ENCODE measurements around the gene SPAG16. TPM values are rescaled to one million over a fixed set of nuclear protein-coding genes. Genes with fewer than 3 reads are reported as not detected.

Gene SPAG16
- total RNA-seq, 4 donors from 2014 or later = 14.1 to 43.1 (median 30.2) TPM

DNA sequence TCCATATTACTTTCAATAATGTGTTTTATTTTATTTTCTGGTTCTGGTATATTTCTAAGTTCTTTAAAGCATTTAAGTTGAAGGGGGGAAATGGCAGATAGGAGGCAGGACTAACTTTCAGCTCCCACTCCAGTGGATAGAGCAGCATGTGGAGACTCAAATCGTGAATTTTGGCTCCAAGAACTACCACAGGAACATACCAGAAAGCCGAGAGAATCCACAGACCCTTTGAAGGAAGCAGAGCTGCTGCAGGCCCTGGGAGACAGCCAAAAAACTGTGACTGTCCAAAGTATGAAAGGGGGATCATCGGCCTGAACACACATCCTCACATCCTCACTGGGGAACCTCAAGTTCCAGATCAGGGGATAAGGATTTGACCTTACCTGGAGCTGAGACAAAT lies 919.0 kb downstream of the SPAG16 start:
- H3K27me3 ChIP-seq = no peaks in the 10 kb centered on the region
- DNase-seq = no peak
- 48 to 54% methylated on average over 3 of the region's 3 CpGs for WGBS, 2 donors
- H3K4me1 ChIP-seq = peaks cover 0 to 8% (median 0%) of the 10 kb centered on the region in 3 donors
- H3K4me3 ChIP-seq = no peak overlapping the region
- no peaks in the 10 kb centered on the region for H3K9me3 ChIP-seq
- H3K36me3 ChIP-seq = no peaks in the 10 kb centered on the region
- H3K27ac ChIP-seq = no peak overlapping the region
- no peak for TF ChIP-seq POLR2A (IDR thresholded peaks at IDR 0.05)
- no peak for TF ChIP-seq CTCF (IDR thresholded peaks at IDR 0.05)
- intact Hi-C loops (cut with DNase I) = no loop called here

GRCh38 chr2:214203744-214204289 lies 919.6 kb downstream of the SPAG16 start:
- Histone ChIP-seq H3K9me3 (no peaks in the 10 kb centered on the region), H3K27me3 (no peaks in the 10 kb centered on the region), H3K4me1 (peaks cover 0 to 8% (median 0%) of the 10 kb centered on the region in 3 donors), H3K4me3 (no peak overlapping the region), H3K36me3 (no peaks in the 10 kb centered on the region), H3K27ac (no peak overlapping the region)
- no peak for DNase-seq
- intact Hi-C loops (cut with DNase I) = no loop called here
- TF ChIP-seq POLR2A (IDR thresholded peaks at IDR 0.05) = no peak
- TF ChIP-seq CTCF (IDR thresholded peaks at IDR 0.05) = no peak
- WGBS, 2 donors = 53 to 82% methylated on average over 4 to 5 of the region's 5 CpGs

GRCh38 chr2:214215107-214215506 lies 930.8 kb downstream of the SPAG16 start:
- no peak overlapping the region for H3K4me3 ChIP-seq
- H3K4me1 ChIP-seq = no peaks in the 10 kb centered on the region
- WGBS, 2 donors = 50 to 62% methylated on average over 1 of the region's 1 CpG
- H3K27me3 ChIP-seq = no peaks in the 10 kb centered on the region
- H3K9me3 ChIP-seq = no peaks in the 10 kb centered on the region
- H3K27ac ChIP-seq = no peak overlapping the region
- TF ChIP-seq POLR2A (IDR thresholded peaks at IDR 0.05) = no peak
- TF ChIP-seq CTCF (IDR thresholded peaks at IDR 0.05) = no peak
- intact Hi-C loops (cut with DNase I) = no loop called here
- DNase-seq = no peak
- no peaks in the 10 kb centered on the region for H3K36me3 ChIP-seq

DNA sequence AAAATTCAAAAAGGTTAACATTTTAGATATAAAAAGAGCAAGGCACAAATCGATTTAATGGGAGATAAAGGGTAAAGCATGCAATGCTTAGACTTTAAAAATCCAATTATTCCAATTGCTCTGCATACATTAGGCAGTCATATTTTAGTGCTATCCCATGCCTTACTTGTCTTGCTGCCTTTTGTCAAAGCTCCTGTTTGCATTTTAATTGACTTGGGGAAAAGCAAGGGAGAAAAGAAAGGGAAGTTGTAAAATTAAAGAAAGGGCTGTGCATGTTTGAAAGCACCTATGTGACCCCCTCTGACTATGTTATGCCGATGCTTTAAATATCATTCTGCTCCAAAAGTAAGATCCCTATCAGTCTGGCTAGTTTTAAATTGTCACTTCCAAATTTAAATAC lies 932.9 kb downstream of the SPAG16 start:
- no peak for DNase-seq
- TF ChIP-seq CTCF (IDR thresholded peaks at IDR 0.05) = no peak
- TF ChIP-seq POLR2A (IDR thresholded peaks at IDR 0.05) = no peak
- Histone ChIP-seq H3K4me3 (no peak overlapping the region), H3K27ac (no peak overlapping the region), H3K27me3 (no peaks in the 10 kb centered on the region), H3K4me1 (no peaks in the 10 kb centered on the region), H3K36me3 (no peaks in the 10 kb centered on the region), H3K9me3 (no peaks in the 10 kb centered on the region)
- intact Hi-C loops (cut with DNase I) = no loop called here
- 53 to 68% methylated on average over 2 of the region's 2 CpGs for WGBS, 2 donors

DNA sequence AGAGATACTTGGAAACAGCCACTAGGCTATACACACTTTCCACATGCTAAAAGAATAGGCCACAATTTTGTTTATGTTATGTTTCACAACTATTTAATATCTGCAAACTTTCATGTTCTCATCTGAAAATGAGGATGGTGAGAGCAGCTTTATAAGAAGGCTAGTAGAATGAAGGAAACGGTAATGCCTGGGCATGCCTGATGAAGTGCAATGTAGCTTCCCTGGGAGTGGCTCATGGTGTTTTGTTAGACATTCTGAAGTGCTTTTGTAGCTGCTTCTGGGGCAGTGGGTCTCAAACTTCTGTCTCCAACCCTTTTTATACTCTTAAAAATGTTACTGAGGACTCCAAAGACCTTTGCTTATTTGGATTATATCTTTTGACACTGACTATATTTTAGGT lies 933.3 kb downstream of the SPAG16 start:
- Histone ChIP-seq H3K27ac (no peak overlapping the region), H3K4me1 (no peaks in the 10 kb centered on the region), H3K36me3 (no peaks in the 10 kb centered on the region), H3K4me3 (no peak overlapping the region), H3K27me3 (no peaks in the 10 kb centered on the region), H3K9me3 (no peaks in the 10 kb centered on the region)
- no peak for TF ChIP-seq CTCF (IDR thresholded peaks at IDR 0.05)
- TF ChIP-seq POLR2A (IDR thresholded peaks at IDR 0.05) = no peak
- whole genome bisulfite sequencing, 2 donors = 16 to 29% methylated on average over 1 of the region's 1 CpG
- DNase-seq = no peak
- intact Hi-C loops (cut with DNase I) = no loop called here
